Measurements from ENCODE around the gene TLCD3A. TPM values are rescaled to one million over a fixed set of nuclear protein-coding genes. Genes with fewer than 3 reads are reported as not detected.

TLCD3A gene
- total RNA-seq, 2 donors from 2014 or later = 7.3 to 15.9 TPM

DNA sequence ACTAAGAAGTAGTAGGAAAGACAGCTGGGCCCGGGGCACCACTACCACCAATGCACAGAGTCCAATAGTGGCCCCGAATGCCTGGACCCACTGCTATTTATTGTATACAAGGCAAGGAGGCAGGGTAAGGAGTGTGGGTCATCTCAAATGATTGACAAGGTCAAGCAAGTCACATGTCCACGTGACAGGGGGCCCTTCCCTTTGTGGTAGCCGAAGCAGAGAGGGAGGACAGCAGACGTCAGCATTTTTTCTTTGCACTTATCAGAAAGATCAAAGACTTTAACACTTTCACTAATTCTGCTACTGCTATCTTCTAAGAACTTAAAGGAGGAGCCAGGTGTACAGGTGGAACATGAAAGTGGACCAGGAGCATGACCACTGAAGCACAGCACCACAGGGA lies 24.3 kb upstream of the TLCD3A start:
- no peaks in the 10 kb centered on the region for H3K27me3 ChIP-seq (replicated peaks; ENCODE audit: insufficient read depth)
- no peak for DNase-seq (ENCODE audit: low spot score)
- no peaks in the 10 kb centered on the region for H3K9me3 ChIP-seq
- H3K4me3 ChIP-seq = no peak overlapping the region
- no peak for ATAC-seq (ENCODE audit: insufficient number of reproducible peaks, low FRiP score, low read depth)
- no peak overlapping the region for H3K27ac ChIP-seq
- TF ChIP-seq, protein P1, sequence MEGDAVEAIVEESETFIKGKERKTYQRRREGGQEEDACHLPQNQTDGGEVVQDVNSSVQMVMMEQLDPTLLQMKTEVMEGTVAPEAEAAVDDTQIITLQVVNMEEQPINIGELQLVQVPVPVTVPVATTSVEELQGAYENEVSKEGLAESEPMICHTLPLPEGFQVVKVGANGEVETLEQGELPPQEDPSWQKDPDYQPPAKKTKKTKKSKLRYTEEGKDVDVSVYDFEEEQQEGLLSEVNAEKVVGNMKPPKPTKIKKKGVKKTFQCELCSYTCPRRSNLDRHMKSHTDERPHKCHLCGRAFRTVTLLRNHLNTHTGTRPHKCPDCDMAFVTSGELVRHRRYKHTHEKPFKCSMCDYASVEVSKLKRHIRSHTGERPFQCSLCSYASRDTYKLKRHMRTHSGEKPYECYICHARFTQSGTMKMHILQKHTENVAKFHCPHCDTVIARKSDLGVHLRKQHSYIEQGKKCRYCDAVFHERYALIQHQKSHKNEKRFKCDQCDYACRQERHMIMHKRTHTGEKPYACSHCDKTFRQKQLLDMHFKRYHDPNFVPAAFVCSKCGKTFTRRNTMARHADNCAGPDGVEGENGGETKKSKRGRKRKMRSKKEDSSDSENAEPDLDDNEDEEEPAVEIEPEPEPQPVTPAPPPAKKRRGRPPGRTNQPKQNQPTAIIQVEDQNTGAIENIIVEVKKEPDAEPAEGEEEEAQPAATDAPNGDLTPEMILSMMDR (IDR thresholded peaks at IDR 0.05) = no peak
- H3K4me1 ChIP-seq (ENCODE audit: control insufficient read depth in 1 of 2, low read depth in 2 of 2) = peaks cover 4 to 7% of the 10 kb centered on the region in 2 donors
- H3K36me3 ChIP-seq = peaks cover 16% of the 10 kb centered on the region

DNA sequence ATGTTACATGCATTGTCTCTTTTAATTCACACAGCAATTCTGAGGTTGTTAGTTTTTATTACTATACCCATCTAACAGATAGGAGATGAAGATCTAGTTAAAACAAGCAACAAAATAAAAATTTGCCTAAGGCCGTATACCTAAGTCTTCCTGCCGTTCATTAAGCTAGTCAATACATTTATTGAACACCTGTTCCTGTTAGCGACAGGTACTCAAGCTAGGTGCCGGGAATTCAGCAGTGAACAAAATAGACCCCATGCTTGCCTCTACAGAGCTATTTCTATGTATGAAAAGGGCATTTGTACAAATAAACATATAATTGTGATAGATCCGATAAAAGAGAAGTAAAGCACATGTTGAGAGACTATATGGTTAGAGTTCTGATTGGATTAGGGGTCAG lies 14.3 kb upstream of the TLCD3A start:
- Histone ChIP-seq H3K9me3 (no peaks in the 10 kb centered on the region), H3K27me3 (replicated peaks; ENCODE audit: insufficient read depth) (no peaks in the 10 kb centered on the region), H3K36me3 (no peaks in the 10 kb centered on the region), H3K4me3 (no peak overlapping the region), H3K4me1 (ENCODE audit: control insufficient read depth in 1 of 2, low read depth in 2 of 2) (peaks cover 8 to 17% of the 10 kb centered on the region in 2 donors), H3K27ac (no peak overlapping the region)
- DNase-seq (ENCODE audit: low spot score) = no peak
- TF ChIP-seq, protein P1 (IDR thresholded peaks at IDR 0.05) = no peak
- ATAC-seq (ENCODE audit: insufficient number of reproducible peaks, low FRiP score, low read depth) = no peak

DNA sequence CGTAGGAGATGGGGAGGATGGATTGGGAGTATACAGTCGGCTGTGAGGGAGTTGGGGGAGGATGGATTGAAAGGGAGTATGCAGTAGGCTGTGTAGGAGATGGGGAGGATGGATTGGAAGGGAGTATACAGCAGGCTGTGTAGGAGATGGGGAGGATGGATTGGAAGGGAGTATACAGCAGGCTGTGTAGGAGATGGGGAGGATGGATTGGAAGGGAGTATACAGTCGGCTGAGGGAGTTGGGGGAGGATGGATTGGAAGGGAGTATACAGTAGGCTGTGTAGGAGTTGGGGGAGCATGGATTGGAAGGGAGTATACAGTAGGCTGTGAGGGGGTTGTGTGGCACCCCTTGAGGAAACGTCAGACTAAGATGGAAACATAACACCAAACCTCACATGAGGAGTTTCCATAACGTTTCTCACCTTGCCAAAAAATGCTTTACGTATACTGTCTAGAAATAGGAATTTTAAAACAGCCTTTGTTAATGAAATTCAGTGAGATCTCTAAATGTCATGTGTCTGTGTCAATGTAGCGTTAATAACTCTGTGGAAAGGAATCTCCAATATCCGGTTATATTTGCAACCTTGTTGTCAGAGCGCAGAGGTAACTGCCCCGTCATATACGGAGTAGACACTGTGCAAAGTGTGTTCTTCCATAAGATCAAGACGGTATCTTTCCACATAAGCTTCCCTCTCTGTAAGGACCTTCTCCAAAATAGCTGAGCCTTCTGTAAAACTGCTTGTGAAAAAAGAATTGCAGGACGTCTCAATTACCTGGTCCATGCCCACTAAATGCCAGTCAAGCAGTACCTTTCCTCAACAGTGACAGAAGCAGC lies 11.5 kb upstream of the TLCD3A start:
- Histone ChIP-seq H3K4me1 (ENCODE audit: control insufficient read depth in 1 of 2, low read depth in 2 of 2) (no peaks in the 10 kb centered on the region), H3K27me3 (replicated peaks; ENCODE audit: insufficient read depth) (no peaks in the 10 kb centered on the region), H3K4me3 (no peak overlapping the region), H3K27ac (no peak overlapping the region), H3K36me3 (no peaks in the 10 kb centered on the region), H3K9me3 (no peaks in the 10 kb centered on the region)
- TF ChIP-seq, protein P1 (IDR thresholded peaks at IDR 0.05) = no peak
- no peak for DNase-seq (ENCODE audit: low spot score)
- ATAC-seq (ENCODE audit: insufficient number of reproducible peaks, low FRiP score, low read depth) = no peak

DNA sequence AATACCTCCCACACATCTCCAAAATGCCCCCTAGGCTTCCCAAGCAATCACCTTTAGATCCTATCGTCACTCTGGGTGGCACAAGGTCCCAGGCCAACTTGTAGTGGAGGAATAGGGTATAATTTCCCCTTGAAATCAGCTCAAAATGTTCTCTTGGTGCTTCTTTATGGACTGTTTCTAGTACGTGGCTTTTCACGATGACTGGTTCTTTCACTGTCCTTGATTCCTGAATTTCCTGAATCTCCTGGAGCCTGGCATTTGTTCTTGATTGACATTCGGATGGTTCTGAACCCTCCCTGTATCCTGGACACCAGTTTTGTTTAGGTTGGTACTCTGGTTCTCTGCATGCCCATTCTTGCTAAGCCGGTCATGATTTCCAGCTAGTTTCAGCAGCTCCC lies 10.9 kb upstream of the TLCD3A start:
- Histone ChIP-seq H3K27me3 (replicated peaks; ENCODE audit: insufficient read depth) (no peaks in the 10 kb centered on the region), H3K4me3 (no peak overlapping the region), H3K27ac (no peak overlapping the region), H3K9me3 (no peaks in the 10 kb centered on the region), H3K4me1 (ENCODE audit: control insufficient read depth in 1 of 2, low read depth in 2 of 2) (no peaks in the 10 kb centered on the region), H3K36me3 (no peaks in the 10 kb centered on the region)
- no peak for ATAC-seq (ENCODE audit: insufficient number of reproducible peaks, low FRiP score, low read depth)
- DNase-seq (ENCODE audit: low spot score) = no peak
- TF ChIP-seq, protein P1 (IDR thresholded peaks at IDR 0.05) = no peak

DNA sequence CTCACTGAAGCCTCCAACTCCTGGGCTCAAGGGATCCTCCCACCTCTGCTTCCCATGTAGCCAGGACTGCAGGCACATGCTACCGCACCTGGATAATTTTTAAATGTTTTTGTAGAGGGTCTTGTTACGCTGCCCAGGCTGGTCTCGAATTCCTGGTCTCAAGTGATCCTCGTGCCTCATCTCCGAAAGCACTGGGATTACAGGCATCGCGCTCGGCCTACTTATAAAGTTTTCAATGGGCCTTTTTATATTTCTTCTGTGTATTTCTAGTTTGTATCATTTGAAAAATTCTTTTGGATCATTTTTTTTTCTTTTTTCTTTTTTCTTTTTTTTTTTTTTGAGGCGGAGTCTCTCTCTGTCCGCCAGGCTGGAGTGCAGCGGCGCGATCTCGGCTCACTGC lies 7.3 kb upstream of the TLCD3A start:
- H3K9me3 ChIP-seq = no peaks in the 10 kb centered on the region
- ATAC-seq (ENCODE audit: insufficient number of reproducible peaks, low FRiP score, low read depth) (no peak), DNase-seq (ENCODE audit: low spot score) (no peak)
- no peaks in the 10 kb centered on the region for H3K27me3 ChIP-seq (replicated peaks; ENCODE audit: insufficient read depth)
- no peaks in the 10 kb centered on the region for H3K36me3 ChIP-seq
- TF ChIP-seq, protein P1 (IDR thresholded peaks at IDR 0.05) = no peak
- H3K4me3 ChIP-seq = no peak overlapping the region
- H3K27ac ChIP-seq = no peak overlapping the region
- no peaks in the 10 kb centered on the region for H3K4me1 ChIP-seq (ENCODE audit: control insufficient read depth in 1 of 2, low read depth in 2 of 2)
